CD4-positive, alpha-beta T cell treated with Interleukin-12 subunit alpha and Interleukin-12 subunit beta, for 1 hour (primary cell): Measurements from ENCODE around the gene DPH6.
"Not testable (repeated sequence)": the region's sequence is repeated elsewhere in the genome, so short reads cannot be mapped to it uniquely, and the experiment has no call there.

Experiments used
- DNase-seq: peaks from one replicate; pipeline ENCODE4 v3.0.0-alpha.2; 2020

The DPH6 gene, protein sequence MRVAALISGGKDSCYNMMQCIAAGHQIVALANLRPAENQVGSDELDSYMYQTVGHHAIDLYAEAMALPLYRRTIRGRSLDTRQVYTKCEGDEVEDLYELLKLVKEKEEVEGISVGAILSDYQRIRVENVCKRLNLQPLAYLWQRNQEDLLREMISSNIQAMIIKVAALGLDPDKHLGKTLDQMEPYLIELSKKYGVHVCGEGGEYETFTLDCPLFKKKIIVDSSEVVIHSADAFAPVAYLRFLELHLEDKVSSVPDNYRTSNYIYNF

DNA sequence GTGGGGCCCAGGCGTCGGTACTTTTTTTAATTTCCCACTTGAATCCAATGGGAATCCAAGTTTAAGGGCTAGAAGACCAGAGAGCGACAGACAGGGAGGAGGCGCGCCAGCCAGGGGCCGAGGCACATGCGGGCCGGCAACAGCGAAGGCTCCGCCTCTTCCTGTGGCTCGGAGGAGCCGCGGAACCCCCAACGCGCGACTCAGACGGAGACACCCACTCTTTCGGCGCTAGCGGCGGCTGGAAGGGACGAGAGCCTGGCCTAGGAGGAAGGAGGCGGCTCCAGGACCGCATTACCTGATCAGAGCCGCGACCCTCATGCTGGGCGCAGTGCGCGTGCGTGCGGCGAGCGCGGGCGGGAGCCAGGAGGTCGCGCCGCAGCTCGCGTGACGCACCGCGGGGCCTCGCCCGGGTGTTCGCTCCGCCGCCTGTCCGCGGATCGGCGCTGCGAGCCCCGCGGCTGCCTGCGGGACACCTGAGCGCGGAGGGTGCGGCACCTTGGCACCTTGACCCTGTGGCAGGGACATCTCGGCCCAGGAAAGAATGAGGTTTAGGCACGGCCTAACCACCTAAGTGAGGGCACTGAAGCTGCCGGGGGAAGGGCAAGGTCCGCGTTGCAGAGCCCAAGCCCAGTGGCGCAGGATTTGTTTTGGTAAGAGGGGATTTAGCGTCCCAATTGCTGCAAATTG lies at the start of gene DPH6:
Gene DPH6 (minus strand): TSS at position 342 of the 687 bp plus-strand sequence. CDS start 24 bp downstream, at position 318.
- DNase-seq: peak; percentile 85

- no peak for DNase-seq
These were observed 49.7 kb upstream of the DPH6 start for GRCh38 chr15:35595656-35596055.

- DNase-seq: not testable (repeated sequence)
These were observed 46.0 kb upstream of the DPH6 start for GRCh38 chr15:35591987-35592386.

DNA sequence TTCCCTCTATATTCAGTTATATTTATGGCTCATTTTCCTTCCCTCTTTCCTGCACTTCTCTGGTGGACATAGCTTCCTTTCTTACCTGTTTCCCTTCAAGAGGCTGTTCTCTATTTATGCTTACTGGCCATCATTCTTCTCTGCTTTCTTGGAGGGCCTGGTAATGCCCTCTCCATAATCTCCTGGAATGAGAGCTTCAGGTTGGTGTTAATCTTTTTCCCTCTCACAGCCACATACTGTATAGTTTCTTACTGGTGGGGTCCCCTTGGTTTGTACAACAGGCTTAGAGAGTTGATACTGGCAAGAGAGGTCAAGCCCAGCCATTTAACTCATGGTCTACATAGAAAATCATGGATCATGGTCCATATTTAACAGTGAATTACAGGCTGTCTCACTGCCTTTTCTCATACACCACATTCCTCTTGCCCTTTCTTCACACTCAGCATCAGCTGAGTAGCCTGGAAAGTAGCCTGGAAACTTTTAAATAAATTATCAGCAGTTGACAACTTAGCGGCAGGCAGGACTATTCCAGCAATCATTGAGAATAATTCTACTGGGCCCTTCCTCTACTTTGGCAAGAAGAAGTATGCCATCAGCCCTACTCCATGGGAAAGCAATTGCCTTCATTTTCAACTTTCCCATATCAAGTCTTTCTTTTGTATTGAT lies 38.0 kb upstream of the DPH6 start:
- no peak for DNase-seq

GRCh38 chr15:35580606-35581005 lies 34.6 kb upstream of the DPH6 start:
- DNase-seq: no peak

DNA sequence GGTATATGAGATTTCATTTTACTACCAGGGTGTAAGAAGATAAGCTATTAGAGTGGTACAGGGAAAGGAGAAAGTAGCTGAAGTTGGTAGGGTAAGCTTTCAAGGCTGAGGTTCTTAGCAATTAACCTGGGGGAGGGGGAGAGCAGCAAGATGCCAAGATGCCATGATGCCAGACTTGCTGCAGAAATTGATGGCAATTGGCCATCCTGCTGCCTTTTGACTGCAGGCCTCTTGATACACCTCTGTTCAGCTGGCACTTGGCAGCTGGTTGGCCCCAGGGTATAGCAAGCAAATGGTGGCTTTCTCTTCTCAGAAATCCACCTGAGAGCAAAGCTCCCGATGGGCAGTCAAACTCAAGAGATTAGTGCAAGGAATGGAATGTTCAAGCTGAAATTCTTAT lies 21.4 kb upstream of the DPH6 start:
- DNase-seq: no peak

- DNase-seq: no peak
These were observed 21.0 kb upstream of the DPH6 start for GRCh38 chr15:35566991-35567390.

DNA sequence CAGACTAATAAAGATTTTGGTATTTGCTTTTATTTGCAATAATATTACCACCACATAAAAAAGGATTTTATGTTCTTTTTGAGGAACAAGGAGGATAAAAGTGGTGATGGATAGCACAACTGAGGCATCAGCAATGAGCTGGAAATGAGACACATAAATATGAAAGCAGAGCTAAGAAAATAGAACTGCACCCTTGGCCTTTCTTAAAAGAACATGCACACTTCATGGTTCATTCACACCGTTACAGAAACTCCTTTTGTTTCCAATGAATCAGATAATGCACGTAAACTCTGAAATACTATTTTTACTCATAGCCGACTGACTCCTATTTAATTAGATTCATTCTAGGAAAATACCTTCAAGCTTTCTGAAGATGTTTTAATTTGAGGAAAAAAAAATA lies 19.9 kb upstream of the DPH6 start:
- DNase-seq: no peak

- DNase-seq: no peak
These were observed 16.7 kb upstream of the DPH6 start for GRCh38 chr15:35562641-35563040.

GRCh38 chr15:35561308-35561707 lies 15.3 kb upstream of the DPH6 start:
- no peak for DNase-seq

- no peak for DNase-seq
These were observed 14.9 kb upstream of the DPH6 start for GRCh38 chr15:35560870-35561269.

- no peak for DNase-seq
These were observed 14.3 kb upstream of the DPH6 start for GRCh38 chr15:35560258-35560657.

- DNase-seq: no peak
These were observed 13.7 kb upstream of the DPH6 start for GRCh38 chr15:35559683-35560082.

GRCh38 chr15:35557544-35557943 lies 11.6 kb upstream of the DPH6 start:
- no peak for DNase-seq

- no peak for DNase-seq
These were observed 11.0 kb upstream of the DPH6 start for GRCh38 chr15:35557012-35557411.

GRCh38 chr15:35555244-35555643 lies 9.3 kb upstream of the DPH6 start:
- DNase-seq: no peak

- no peak for DNase-seq
These were observed 5.0 kb upstream of the DPH6 start for GRCh38 chr15:35550957-35551356.

DNA sequence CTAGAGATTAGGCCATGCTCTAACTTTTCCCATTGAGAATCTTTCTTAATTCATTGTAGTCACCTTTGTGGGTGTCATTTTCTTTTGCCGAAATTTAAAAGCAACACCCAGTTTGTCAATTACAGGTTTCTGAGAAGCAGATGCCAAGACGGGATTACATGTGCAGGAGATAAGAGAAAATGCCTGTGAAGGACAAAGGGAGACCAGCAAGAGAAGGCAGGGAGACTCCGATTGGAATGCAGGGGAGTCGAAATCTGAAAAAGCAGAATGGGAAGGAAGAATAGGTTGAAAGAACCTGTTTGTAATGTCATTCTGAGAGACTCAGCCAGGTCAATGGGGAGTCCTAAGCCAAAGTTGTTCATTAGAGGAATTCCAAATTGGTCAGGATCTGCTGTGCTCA lies 3.6 kb upstream of the DPH6 start:
- DNase-seq: no peak

DNA sequence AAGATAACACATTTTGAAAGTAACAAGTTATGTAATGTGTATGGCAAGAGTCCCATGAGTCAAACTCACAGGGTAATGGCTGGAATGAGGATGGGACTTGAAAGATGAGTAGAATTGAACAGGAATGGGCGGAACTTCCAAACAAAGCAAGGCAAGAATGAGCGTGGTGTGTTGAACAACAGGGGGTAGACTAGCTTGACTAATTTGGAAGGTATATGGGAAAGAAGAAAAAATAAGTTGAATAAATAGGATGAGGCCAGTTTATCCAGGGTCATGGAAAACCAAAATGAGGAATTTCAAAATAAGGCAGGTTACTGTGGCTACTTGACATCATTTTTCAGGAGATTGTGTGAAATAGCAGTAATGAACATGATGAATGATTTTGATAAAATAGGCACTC lies 2.5 kb upstream of the DPH6 start:
- no peak for DNase-seq

- DNase-seq: no peak
These were observed 1.9 kb upstream of the DPH6 start for GRCh38 chr15:35547775-35548364.

GRCh38 chr15:35546511-35547381 lies 781 bp upstream of the DPH6 start:
- DNase-seq: no peak

DNA sequence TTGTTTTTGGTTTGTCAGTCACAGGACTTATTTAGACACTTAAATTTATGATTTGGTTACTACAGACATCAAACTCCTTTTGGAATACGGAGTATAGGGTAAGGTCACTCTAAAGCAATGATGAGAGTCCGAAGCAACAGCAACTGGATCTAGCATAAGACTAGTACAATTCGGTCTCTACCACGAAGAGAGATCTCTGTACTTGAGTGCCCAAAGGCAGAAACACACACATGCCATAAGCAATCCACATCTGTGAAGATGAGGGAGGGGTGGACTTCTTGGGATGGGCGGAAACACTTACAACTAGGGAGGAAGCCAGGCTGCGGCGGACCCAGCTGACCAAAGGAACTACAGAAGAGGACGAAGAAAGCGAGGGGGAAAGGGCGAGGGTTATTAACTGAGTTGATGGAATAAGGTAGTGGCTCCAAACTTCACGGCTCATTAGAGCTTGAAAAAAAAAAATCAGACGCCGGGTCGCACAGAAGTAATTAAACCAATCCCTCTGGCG lies 595 bp downstream of the DPH6 start:
- no peak for DNase-seq

DNA sequence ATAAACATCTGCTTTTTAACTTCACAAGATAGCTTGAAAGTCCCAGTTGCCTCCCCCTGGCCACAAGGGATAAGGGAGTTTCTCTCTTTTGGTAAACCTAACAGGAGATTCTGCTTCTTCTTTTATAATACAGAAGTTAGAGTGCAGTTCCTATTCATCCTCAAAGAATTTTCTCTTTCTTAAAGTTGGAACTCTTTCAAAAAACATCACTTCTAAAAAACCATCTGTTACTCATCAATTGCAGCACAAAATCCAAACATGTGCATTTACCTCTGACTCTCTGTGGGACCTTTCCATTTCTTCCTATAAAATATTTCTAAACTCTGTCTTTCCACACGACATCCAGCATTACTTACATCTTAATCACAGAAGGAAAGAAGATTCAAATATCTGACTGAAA lies 5.1 kb downstream of the DPH6 start:
- DNase-seq: no peak
